Stomach (tissue), 9 donors: ENCODE data around the gene STIM1. TPM values are rescaled to one million over a fixed set of nuclear protein-coding genes. Genes with fewer than 3 reads are reported as not detected.
A peak's percentile ranks its signal among the peaks of the same experiment; 100 is the strongest.

Source experiments
- DNase-seq, 2 donors: peaks; one replicate each; pipeline versions ENCODE4 v3.0.0 to v3.0.0-alpha.2; 2013 to 2019
- H3K27ac ChIP-seq, 5 donors: fragments of 200-600 bp in 4 of 5; sonication (generic) in 4 of 5; one replicate each; pipeline ENCODE4 v1.5.1; 2013 to 2019; ENCODE audit warnings: mild to moderate bottlenecking in 1 of 5, moderate library complexity in 1 of 5
- H3K27me3 ChIP-seq, 3 donors: fragments of 200-600 bp; sonication (generic); one replicate each; pipeline ENCODE4 v1.5.1; 2017 to 2019; ENCODE audit warnings: mixed run types in 1 of 3
- H3K36me3 ChIP-seq, 4 donors: fragments of 200-600 bp; sonication (generic); 1 replicate in 3 of 4; 2 replicates in 1 of 4; pipeline ENCODE4 v1.5.1; 2016 to 2019
- H3K4me1 ChIP-seq, 4 donors: fragments of 200-600 bp; sonication (generic); one replicate each; pipeline ENCODE4 v1.5.1; 2016 to 2019
- H3K4me3 ChIP-seq, 4 donors: fragments of 200-600 bp; sonication (generic) in 3 of 4; one replicate each; pipeline ENCODE4 v1.5.1; 2016 to 2019; ENCODE audit warnings: mild to moderate bottlenecking in 1 of 4
- H3K9me3 ChIP-seq, 4 donors: fragments of 200-600 bp; sonication (generic); one replicate each; pipeline ENCODE4 v1.5.1; 2016 to 2019
- EP300 ChIP-seq: sonication (generic); formaldehyde crosslinking; IDR thresholded peaks from one replicate; pipeline ENCODE4 v1.6.1; 2017; ENCODE audit warnings: antibody characterized with exemption
- POLR2A ChIP-seq, 4 donors: fragments of 450-650 bp; IDR thresholded peaks; one replicate each; pipeline ENCODE4 v1.6.1; 2016; ENCODE audit warnings: antibody characterized with exemption in 4 of 4, control low read depth in 2 of 4, mild to moderate bottlenecking in 1 of 4, moderate library complexity in 1 of 4
- POLR2AphosphoS5 ChIP-seq, 3 donors: sonication (generic); formaldehyde crosslinking; IDR thresholded peaks; one replicate each; pipeline ENCODE4 v1.6.1; 2016; ENCODE audit warnings: antibody characterized with exemption in 3 of 3
- WGBS, 5 donors: extraction: QIAGEN DNeasy Blood & Tissue Kit in 3 of 5; methylation state at CpG; one replicate each; pipeline versions ENCODE4 v1.1.5 to v1.1.7; 2013 to 2018; 5-methylcytosine and 5-hydroxymethylcytosine counted together
- intact Hi-C: fragments of 100-400 bp; cut with DNase I; formaldehyde crosslinking; loops from one replicate; pipeline ENCODE4 v1.15.1; 2023; ENCODE audit warnings: low total_unique reads
- polyA plus RNA-seq, 3 donors: library from polyadenylated mRNA; stranded (reverse); fragments of 200-250 nt; gene quantifications; one replicate each; pipeline ENCODE4 v1.2.3, GENCODE V29; 2013
- total RNA-seq, 5 donors: library from RNA; depleted of rRNA; stranded (reverse); fragments of >200 nt; gene quantifications; one replicate each; pipeline versions ENCODE4 v1.1.0 to v1.2.3, GENCODE V29; 2014 to 2016
- TF ChIP-seq, protein P1 (sequence below), 7 experiments: fragments of 450-650 bp in 4 of 7; fragments of 200-600 bp in 3 of 7; sonication (generic) in 3 of 7; IDR thresholded peaks; one replicate each; pipeline ENCODE4 v1.5.1; 2016 to 2019; ENCODE audit warnings: antibody characterized with exemption in 7 of 7, control low read depth in 2 of 7, mild to moderate bottlenecking in 1 of 7
- donor health status: healthy with polysubstance abuse.
- donor health status: Bipolar disorder and iron deficiency.
- donor health status: healthy.

The STIM1 gene
- total and polyA plus RNA-seq, 8 donors, result 8.7 to 70.7 (median 34.3) TPM

GRCh38 chr11:4022669-4023068 lies 167.2 kb downstream of the STIM1 start:
- Histone ChIP-seq H3K27ac (no peak overlapping the region), H3K9me3 (no peaks in the 10 kb centered on the region), H3K36me3 (peaks cover 0 to 11% (median 0%) of the 10 kb centered on the region in 4 donors), H3K4me3 (no peak overlapping the region), H3K27me3 (no peaks in the 10 kb centered on the region), H3K4me1 (peaks cover 0 to 34% (median 18%) of the 10 kb centered on the region in 4 donors)
- intact Hi-C loops, result no loop called here
- TF ChIP-seq, protein P1, sequence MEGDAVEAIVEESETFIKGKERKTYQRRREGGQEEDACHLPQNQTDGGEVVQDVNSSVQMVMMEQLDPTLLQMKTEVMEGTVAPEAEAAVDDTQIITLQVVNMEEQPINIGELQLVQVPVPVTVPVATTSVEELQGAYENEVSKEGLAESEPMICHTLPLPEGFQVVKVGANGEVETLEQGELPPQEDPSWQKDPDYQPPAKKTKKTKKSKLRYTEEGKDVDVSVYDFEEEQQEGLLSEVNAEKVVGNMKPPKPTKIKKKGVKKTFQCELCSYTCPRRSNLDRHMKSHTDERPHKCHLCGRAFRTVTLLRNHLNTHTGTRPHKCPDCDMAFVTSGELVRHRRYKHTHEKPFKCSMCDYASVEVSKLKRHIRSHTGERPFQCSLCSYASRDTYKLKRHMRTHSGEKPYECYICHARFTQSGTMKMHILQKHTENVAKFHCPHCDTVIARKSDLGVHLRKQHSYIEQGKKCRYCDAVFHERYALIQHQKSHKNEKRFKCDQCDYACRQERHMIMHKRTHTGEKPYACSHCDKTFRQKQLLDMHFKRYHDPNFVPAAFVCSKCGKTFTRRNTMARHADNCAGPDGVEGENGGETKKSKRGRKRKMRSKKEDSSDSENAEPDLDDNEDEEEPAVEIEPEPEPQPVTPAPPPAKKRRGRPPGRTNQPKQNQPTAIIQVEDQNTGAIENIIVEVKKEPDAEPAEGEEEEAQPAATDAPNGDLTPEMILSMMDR (IDR thresholded peaks at IDR 0.05), result no peak
- no peak for TF ChIP-seq POLR2AphosphoS5 (IDR thresholded peaks at IDR 0.05)
- no peak for TF ChIP-seq EP300
- no peak for TF ChIP-seq POLR2A (IDR thresholded peaks at IDR 0.05)
- DNase-seq, result no peak
- 90 to 99% (median 97%) methylated on average over 5 of the region's 5 CpGs for WGBS, 5 donors

- Histone ChIP-seq H3K4me3 (no peak overlapping the region), H3K27ac (peak overlapping the region in 4 of 5 donors; percentile 32 to 71 (median 62)), H3K36me3 (peaks cover 0 to 11% (median 0%) of the 10 kb centered on the region in 4 donors), H3K9me3 (no peaks in the 10 kb centered on the region), H3K4me1 (peaks cover 0 to 50% (median 20%) of the 10 kb centered on the region in 4 donors), H3K27me3 (no peaks in the 10 kb centered on the region)
- 60 to 79% (median 62%) methylated on average over 3 of the region's 3 CpGs for WGBS, 5 donors
- intact Hi-C loops, result no loop called here
- DNase-seq, result peak in 1 of 2 donors; percentile 80
- no peak for TF ChIP-seq POLR2AphosphoS5 (IDR thresholded peaks at IDR 0.05)
- TF ChIP-seq, protein P1 (IDR thresholded peaks at IDR 0.05), result no peak
Measured at GRCh38 chr11:4025248-4025966, 169.9 kb downstream of the STIM1 start.

GRCh38 chr11:4025967-4026324 lies 170.5 kb downstream of the STIM1 start:
- Histone ChIP-seq H3K27ac (peak overlapping the region in 4 of 5 donors; percentile 18 to 71 (median 62)), H3K9me3 (no peaks in the 10 kb centered on the region), H3K27me3 (no peaks in the 10 kb centered on the region), H3K4me1 (peaks cover 0 to 50% (median 20%) of the 10 kb centered on the region in 4 donors), H3K36me3 (peaks cover 0 to 11% (median 0%) of the 10 kb centered on the region in 4 donors), H3K4me3 (no peak overlapping the region)
- peak in 1 of 2 donors; percentile 80 for DNase-seq
- WGBS, 5 donors, result 45 to 78% (median 46%) methylated on average over 2 of the region's 2 CpGs
- intact Hi-C loops, result no loop called here
- TF ChIP-seq POLR2A (IDR thresholded peaks at IDR 0.05) (no peak), POLR2AphosphoS5 (IDR thresholded peaks at IDR 0.05) (no peak), EP300 (no peak)
- TF ChIP-seq, protein P1 (IDR thresholded peaks at IDR 0.05), result no peak

GRCh38 chr11:4026389-4026788 lies 170.9 kb downstream of the STIM1 start:
- no peaks in the 10 kb centered on the region for H3K27me3 ChIP-seq
- peaks cover 0 to 50% (median 20%) of the 10 kb centered on the region in 4 donors for H3K4me1 ChIP-seq
- H3K36me3 ChIP-seq, result peaks cover 0 to 11% (median 0%) of the 10 kb centered on the region in 4 donors
- H3K9me3 ChIP-seq, result no peaks in the 10 kb centered on the region
- intact Hi-C loops, result no loop called here
- TF ChIP-seq POLR2A (IDR thresholded peaks at IDR 0.05), result no peak
- no peak for TF ChIP-seq EP300
- TF ChIP-seq POLR2AphosphoS5 (IDR thresholded peaks at IDR 0.05), result no peak
- TF ChIP-seq, protein P1 (IDR thresholded peaks at IDR 0.05), result no peak
- H3K4me3 ChIP-seq, result no peak overlapping the region
- peak overlapping the region in 4 of 5 donors; percentile 18 to 71 (median 62) for H3K27ac ChIP-seq
- 85 to 89% (median 88%) methylated on average over 1 of the region's 1 CpG for WGBS, 5 donors
- no peak for DNase-seq
